ENCODE results near the gene KCNN3.

DNA sequence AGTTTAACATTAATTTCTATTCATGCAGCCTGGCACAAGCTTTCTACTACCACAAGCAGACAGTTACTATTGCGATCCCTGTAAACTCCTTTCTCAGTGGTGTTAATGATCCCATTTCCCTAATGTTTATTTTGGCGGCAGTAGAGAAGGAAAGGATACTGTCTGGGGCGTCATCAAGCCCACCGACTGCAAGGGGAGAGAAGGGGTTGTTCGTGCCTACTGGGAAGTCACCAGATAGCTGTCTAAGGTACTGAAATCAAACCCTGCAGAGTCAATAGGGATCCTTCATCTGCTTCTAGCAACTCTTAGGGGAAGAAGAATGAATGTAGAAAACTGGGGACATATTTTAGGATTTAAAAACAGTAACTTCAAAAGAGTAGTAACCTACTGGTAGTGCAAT lies 166.9 kb downstream of the KCNN3 start:
- TF ChIP-seq EP300 (conservative IDR thresholded peaks at IDR 0.05; ENCODE audit: poor library complexity, severe bottlenecking) (no peak), RAD21 (conservative IDR thresholded peaks at IDR 0.05) (no peak), TAF1 (IDR thresholded peaks at IDR 0.05; ENCODE audit: low read depth) (no peak), EZH2 (IDR thresholded peaks at IDR 0.05; ENCODE audit: borderline replicate concordance, insufficient read depth, low read length, poor library complexity, severe bottlenecking) (no peak), SMC3 (conservative IDR thresholded peaks at IDR 0.05; ENCODE audit: poor library complexity) (no peak), MXI1 (conservative IDR thresholded peaks at IDR 0.05; ENCODE audit: poor library complexity, severe bottlenecking) (no peak), POLR2AphosphoS5 (IDR thresholded peaks at IDR 0.05) (no peak)
- TF ChIP-seq, protein P1, sequence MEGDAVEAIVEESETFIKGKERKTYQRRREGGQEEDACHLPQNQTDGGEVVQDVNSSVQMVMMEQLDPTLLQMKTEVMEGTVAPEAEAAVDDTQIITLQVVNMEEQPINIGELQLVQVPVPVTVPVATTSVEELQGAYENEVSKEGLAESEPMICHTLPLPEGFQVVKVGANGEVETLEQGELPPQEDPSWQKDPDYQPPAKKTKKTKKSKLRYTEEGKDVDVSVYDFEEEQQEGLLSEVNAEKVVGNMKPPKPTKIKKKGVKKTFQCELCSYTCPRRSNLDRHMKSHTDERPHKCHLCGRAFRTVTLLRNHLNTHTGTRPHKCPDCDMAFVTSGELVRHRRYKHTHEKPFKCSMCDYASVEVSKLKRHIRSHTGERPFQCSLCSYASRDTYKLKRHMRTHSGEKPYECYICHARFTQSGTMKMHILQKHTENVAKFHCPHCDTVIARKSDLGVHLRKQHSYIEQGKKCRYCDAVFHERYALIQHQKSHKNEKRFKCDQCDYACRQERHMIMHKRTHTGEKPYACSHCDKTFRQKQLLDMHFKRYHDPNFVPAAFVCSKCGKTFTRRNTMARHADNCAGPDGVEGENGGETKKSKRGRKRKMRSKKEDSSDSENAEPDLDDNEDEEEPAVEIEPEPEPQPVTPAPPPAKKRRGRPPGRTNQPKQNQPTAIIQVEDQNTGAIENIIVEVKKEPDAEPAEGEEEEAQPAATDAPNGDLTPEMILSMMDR (IDR thresholded peaks at IDR 0.05; ENCODE audit: poor library complexity, severe bottlenecking), result no peak
